Measurements from ENCODE around the gene SCYL1.

The SCYL1 gene

GRCh38 chr11:65524741-65525545, at the start of gene SCYL1:
Gene SCYL1, plus strand, starts transcription at chr11:65525083. Its CDS starts 71 bp downstream, at chr11:65525154.
- DNase-seq: peak; percentile 80 to 87

- no peak for DNase-seq
Observed at GRCh38 chr11:65476632-65477148, 48.2 kb upstream of the SCYL1 start.

- peak; percentile 90 to 91 for DNase-seq
Observed at GRCh38 chr11:65477149-65477965, 47.5 kb upstream of the SCYL1 start.

- DNase-seq: no peak
Observed at GRCh38 chr11:65478388-65479183, 46.3 kb upstream of the SCYL1 start.

- DNase-seq: no peak
Observed at GRCh38 chr11:65479184-65480145, 45.4 kb upstream of the SCYL1 start.

GRCh38 chr11:65482306-65482850, 42.5 kb upstream of the SCYL1 start:
- DNase-seq: no peak

GRCh38 chr11:65485920-65486219, 39.0 kb upstream of the SCYL1 start:
- no peak for DNase-seq

GRCh38 chr11:65486570-65487466, 38.1 kb upstream of the SCYL1 start:
- DNase-seq: no peak

GRCh38 chr11:65487467-65488272, 37.2 kb upstream of the SCYL1 start:
- no peak for DNase-seq

GRCh38 chr11:65488273-65489034, 36.4 kb upstream of the SCYL1 start:
- DNase-seq: no peak

GRCh38 chr11:65489035-65489705, 35.7 kb upstream of the SCYL1 start:
- no peak for DNase-seq

- DNase-seq: no peak
Observed at GRCh38 chr11:65489706-65490320, 35.1 kb upstream of the SCYL1 start.

- no peak for DNase-seq
Observed at GRCh38 chr11:65491163-65491465, 33.8 kb upstream of the SCYL1 start.

- DNase-seq: no peak
Observed at GRCh38 chr11:65491614-65492386, 33.1 kb upstream of the SCYL1 start.

- DNase-seq: no peak
Observed at GRCh38 chr11:65492387-65492636, 32.6 kb upstream of the SCYL1 start.

GRCh38 chr11:65492637-65493366, 32.1 kb upstream of the SCYL1 start:
- DNase-seq: no peak
